Epithelial cell of esophagus (primary cell): ENCODE measurements around the gene PALB2.

Experiments
- DNase-seq: peaks from one replicate; pipeline ENCODE4 v3.0.0; 2010; ENCODE audit warnings: low read depth
- H3K4me3 ChIP-seq: 2 replicates; pipeline ENCODE4 v1.5.1; 2011; ENCODE audit warnings: mild to moderate bottlenecking, low read length, control low read depth
- TF ChIP-seq, protein P1 (sequence below): IDR thresholded peaks from 2 replicates; pipeline ENCODE4 v1.5.1; 2011; ENCODE audit warnings: low read depth, mild to moderate bottlenecking, low read length, control low read depth, inconsistent platforms; ENCODE audit not compliant: insufficient read depth; ENCODE audit errors: missing control alignments

The PALB2 gene

DNA sequence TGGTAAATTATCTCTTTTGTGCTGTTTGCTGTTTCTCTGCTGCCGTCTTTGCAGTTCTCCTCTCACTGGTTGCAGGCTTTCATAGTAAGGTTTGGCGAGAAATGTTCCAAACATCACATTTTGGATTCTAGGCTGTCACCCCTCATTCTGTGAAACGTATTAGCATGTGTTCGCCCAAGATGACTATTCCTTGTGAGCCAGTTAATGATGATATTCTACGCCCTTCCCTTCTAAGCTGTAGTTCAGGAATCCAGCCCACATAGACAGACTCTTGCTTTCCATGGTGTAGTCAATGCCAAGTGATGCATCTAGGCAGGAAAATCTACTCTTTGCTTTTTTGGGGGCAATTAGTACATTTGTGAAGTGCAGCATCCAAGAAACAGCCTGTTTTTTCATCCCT is 69.2 kb downstream of the PALB2 start:
- no peak for DNase-seq
- TF ChIP-seq, protein P1, sequence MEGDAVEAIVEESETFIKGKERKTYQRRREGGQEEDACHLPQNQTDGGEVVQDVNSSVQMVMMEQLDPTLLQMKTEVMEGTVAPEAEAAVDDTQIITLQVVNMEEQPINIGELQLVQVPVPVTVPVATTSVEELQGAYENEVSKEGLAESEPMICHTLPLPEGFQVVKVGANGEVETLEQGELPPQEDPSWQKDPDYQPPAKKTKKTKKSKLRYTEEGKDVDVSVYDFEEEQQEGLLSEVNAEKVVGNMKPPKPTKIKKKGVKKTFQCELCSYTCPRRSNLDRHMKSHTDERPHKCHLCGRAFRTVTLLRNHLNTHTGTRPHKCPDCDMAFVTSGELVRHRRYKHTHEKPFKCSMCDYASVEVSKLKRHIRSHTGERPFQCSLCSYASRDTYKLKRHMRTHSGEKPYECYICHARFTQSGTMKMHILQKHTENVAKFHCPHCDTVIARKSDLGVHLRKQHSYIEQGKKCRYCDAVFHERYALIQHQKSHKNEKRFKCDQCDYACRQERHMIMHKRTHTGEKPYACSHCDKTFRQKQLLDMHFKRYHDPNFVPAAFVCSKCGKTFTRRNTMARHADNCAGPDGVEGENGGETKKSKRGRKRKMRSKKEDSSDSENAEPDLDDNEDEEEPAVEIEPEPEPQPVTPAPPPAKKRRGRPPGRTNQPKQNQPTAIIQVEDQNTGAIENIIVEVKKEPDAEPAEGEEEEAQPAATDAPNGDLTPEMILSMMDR = no peak
- H3K4me3 ChIP-seq = no peak overlapping the region

DNA sequence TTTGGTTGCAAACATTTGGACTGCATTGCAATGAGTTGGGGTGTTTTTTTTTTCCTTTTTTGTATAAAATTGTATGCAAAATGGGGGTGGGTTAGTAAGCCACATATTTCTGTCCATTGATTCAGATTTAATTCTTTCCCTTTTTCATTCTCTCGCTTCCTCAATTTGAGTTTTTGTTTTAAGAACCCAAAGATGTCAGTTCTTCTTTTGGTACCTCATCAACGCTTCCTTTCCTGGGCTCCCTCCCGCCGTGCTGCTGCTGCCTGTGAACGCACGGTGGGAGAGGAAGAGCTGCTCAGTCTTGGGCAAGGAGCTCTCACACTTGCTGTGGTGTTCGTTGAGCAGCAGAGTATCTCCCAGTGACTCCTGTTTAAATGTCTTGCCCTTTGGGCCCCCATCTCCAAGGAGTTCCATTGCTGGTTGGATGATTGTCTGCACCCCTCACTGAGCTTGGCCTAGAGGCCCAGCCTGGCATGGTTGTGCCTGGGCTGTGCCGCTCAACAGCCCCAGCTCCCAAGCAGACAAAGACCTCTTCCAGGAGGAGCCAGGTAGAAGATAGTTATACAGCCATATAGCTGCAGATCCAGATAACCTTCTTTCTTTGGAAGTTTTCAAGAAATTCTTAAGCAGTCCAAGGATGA is 70.0 kb downstream of the PALB2 start:
- TF ChIP-seq, protein P1 = no peak
- DNase-seq = no peak
- H3K4me3 ChIP-seq = no peak overlapping the region

DNA sequence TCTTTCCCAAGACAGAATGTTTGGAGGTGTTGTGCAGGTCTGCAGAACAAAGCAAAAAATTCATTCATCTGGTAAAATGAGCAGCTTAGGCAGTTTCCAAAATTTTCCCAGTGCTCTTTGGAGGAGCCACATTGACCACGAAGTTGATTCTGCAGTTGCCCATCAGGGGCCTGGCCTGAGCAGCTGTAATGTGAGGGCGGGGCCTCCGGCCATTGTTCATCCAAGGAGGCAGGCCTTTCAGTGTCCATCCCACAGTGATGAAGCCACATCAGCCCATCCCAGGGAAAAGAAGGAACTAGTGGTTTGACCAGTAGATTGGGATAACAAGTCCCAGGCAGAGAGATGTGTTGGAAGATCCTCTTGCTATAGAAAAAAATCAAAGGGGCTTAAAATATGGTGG is 73.5 kb downstream of the PALB2 start:
- no peak for DNase-seq
- H3K4me3 ChIP-seq = no peak overlapping the region
- TF ChIP-seq, protein P1 = no peak

DNA sequence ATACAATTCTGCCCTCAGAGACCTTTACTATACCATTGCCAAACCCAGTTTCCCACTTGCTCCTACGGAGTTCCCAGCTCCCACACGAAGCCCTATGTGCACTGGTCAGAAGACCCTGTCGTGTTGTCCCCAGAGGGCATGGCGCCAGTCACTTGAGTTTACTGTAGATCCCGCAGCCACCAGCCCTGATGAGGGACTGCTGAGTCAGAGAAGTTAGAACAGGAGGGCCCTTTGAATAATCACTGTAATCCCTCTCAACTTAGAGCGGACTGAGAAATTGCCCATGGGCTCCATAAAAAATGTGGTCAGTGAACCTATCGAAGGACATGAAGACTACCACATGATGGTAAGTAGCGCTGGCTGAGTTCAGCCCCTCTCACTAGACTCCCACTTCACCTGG is 74.4 kb downstream of the PALB2 start:
- DNase-seq = no peak
- no peak overlapping the region for H3K4me3 ChIP-seq
- TF ChIP-seq, protein P1 = no peak

DNA sequence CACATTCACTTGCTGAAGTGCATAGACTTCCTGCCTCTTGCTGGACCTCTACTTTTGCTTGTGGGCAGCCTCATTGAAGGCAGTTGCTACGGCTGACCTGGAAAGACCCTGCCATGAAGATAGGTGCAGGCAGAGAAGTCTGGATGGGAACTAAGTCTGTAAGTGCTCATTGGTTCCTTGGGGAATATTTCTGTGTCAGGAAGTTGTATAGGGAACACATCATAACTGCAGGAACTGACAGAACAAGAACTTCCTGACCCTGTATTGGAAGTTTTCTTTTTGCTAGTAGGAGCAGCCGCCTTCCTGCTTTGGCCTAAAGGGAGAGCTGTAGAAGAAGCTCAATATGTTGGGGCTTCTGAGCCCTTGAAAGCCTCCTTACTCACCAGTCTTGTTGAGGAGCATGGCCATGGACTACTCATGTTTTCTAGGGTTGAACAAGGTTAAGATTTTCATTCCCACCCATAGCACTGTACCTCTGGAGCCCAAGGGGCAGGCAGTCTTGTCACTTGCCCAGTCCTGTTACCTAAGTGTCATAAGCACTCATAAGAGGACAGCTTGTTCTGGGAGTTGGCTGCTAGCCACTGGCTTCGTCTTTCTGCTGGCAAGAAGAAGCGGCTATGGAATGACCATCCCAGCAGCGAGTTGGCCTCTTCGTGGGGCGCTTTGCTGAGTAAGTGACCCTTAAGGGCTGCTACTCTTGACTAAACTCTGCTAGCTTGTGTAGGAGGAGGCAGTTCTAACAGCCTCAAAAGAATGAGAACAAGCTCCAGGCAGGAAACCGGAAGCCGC is 76.3 kb downstream of the PALB2 start:
- no peak for DNase-seq
- TF ChIP-seq, protein P1 = no peak
- no peak overlapping the region for H3K4me3 ChIP-seq

DNA sequence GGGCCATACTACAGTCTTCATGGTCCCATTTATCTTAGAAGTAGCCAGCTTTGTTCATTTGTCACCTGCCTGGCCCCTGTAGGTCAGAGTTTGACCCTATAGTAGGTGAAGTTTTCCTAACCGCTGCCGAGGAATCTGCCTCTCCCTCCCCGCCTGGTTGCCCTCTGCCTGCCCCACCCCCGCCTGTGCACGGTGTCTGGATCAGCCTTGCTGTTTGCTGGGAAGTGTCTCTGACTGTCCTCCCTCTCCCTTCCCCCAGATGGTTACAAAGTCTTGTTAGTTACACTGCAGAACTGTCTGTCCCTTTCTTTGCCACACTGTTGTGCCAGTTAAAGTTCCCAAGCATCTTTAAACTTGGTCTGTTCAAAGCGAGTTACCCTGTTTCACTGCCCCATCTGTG is 77.9 kb downstream of the PALB2 start:
- no peak for DNase-seq
- TF ChIP-seq, protein P1 = no peak
- H3K4me3 ChIP-seq = no peak overlapping the region
